Measurements from ENCODE around the gene PRDM13.
"Not testable (repeated sequence)": the region's sequence is repeated elsewhere in the genome, so short reads cannot be mapped to it uniquely, and the experiment has no call there.

Gene PRDM13

GRCh38 chr6:99604166-99605073 is 2.2 kb upstream of the PRDM13 start:
- DNase-seq, result no peak

GRCh38 chr6:99605074-99605734 is 1.4 kb upstream of the PRDM13 start:
- DNase-seq, result no peak

GRCh38 chr6:99605911-99606655 is 550 bp upstream of the PRDM13 start:
- no peak for DNase-seq

- DNase-seq, result no peak
Measured at GRCh38 chr6:99607416-99608036, 893 bp downstream of the PRDM13 start.

GRCh38 chr6:99608059-99608885 is 1.6 kb downstream of the PRDM13 start:
- no peak for DNase-seq

GRCh38 chr6:99608886-99609482 is 2.4 kb downstream of the PRDM13 start:
- DNase-seq, result no peak

GRCh38 chr6:99609905-99610489 is 3.4 kb downstream of the PRDM13 start:
- DNase-seq, result no peak

- DNase-seq, result no peak
Measured at GRCh38 chr6:99611148-99611547, 4.5 kb downstream of the PRDM13 start.

- DNase-seq, result peak; percentile 12
Measured at GRCh38 chr6:99612551-99613408, 6.1 kb downstream of the PRDM13 start.

- peak; percentile 64 for DNase-seq
Measured at GRCh38 chr6:99613409-99613704, 6.7 kb downstream of the PRDM13 start.

GRCh38 chr6:99613705-99614429 is 7.2 kb downstream of the PRDM13 start:
- DNase-seq, result no peak

- peak; percentile 44 for DNase-seq
Measured at GRCh38 chr6:99614430-99615186, 8.0 kb downstream of the PRDM13 start.

- no peak for DNase-seq
Measured at GRCh38 chr6:99617131-99617530, 10.5 kb downstream of the PRDM13 start.

- no peak for DNase-seq
Measured at GRCh38 chr6:99618649-99619408, 12.2 kb downstream of the PRDM13 start.

GRCh38 chr6:99619409-99619762 is 12.8 kb downstream of the PRDM13 start:
- no peak for DNase-seq

- DNase-seq, result not testable (repeated sequence)
Measured at GRCh38 chr6:99622044-99622443, 15.4 kb downstream of the PRDM13 start.

GRCh38 chr6:99629293-99629692 is 22.7 kb downstream of the PRDM13 start:
- no peak for DNase-seq

GRCh38 chr6:99637629-99638028 is 31.0 kb downstream of the PRDM13 start:
- no peak for DNase-seq
